Measurements from ENCODE around the gene SH3RF3.

Gene SH3RF3

GRCh38 chr2:109292386-109292785 is 163.4 kb downstream of the SH3RF3 start:
- no peak for DNase-seq

GRCh38 chr2:109293663-109294062 is 164.7 kb downstream of the SH3RF3 start:
- DNase-seq: no peak

- DNase-seq: no peak
Observed at GRCh38 chr2:109294523-109294922, 165.5 kb downstream of the SH3RF3 start.

GRCh38 chr2:109295070-109295780 is 166.2 kb downstream of the SH3RF3 start:
- DNase-seq: no peak

- DNase-seq: no peak
Observed at GRCh38 chr2:109295781-109296117, 166.7 kb downstream of the SH3RF3 start.

DNA sequence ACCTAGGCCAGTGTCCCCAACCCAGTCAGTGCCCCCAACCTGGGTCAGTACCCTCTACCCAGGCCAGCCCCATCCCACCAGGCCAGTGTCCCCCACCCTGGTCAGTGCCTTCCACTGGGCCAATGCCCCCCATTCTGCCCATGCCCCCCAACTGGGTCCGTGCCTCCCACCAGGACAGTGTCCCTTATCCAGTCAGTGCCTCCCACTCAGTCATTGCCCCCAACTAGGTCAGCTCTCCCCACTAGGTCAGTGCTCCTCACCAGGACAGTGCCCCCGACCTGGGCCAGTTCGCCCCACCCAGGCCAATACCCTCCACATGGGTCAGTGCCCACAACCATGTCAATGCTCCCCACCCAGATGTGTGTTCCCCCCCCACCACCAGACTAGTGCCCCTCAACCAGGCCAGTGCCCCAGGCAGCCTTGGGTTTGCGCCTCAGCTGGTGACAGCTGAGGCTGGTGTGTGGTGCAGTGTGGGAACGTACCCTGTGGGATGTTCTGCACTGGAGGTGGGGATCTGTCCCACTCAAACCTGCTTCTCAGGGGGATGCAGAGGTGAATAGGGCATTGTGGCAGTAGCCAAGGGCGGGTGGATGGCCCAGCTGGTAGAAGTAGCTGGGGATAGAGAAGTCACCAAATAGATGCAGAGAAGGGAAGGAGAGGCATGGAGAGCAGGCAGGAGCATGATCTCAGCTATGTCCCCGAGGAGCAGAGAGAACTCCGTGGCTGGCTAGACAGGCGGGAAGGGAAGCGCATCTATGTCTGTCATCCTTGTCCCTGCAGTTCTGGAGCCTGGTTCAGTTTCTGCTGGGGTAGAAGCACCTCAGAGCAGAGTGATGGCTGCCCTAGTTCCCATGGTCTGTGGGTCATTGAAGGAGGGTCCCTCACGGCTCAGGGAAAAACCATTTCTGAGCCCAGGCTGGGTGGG is 168.8 kb downstream of the SH3RF3 start:
- DNase-seq: no peak

DNA sequence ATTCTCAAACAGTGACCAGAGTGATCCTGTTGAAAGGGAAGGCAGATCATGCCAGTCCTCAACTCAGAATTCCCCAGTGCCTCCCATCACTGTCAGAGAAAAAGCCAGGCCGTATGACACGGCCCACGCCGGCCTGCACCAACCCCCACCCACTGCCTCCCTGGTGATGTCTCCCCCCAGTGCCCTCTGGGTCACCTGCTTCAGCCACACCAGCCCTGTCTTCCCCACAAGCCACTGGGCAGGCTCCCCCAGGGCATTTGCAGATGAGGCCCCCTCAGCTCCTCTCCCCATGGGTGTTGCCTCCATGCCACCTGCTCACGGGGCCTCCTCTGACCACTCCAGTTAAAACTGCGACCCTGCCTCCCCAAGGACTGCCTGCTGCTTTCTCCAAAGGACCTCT is 169.8 kb downstream of the SH3RF3 start:
- DNase-seq: no peak

DNA sequence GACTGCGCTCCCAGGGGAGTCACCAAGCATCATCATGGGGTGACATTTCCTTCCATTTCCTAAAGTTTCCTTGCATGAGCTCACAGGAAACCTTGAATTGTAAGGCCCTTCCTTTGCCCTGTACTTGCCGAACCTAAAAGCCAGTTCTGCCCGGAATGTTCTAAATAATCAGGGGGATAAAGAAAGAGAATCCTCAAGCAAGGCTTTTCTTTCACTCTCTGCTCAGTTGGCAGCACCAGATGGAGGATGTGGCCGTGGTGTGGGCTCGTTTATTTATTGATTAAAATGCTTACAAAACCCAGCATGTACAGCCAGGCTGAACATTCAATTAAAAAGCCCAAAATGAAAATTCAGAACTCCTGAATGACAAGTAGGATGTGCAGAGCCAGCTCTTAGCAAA is 170.5 kb downstream of the SH3RF3 start:
- no peak for DNase-seq

GRCh38 chr2:109300582-109300981 is 171.6 kb downstream of the SH3RF3 start:
- DNase-seq: no peak

DNA sequence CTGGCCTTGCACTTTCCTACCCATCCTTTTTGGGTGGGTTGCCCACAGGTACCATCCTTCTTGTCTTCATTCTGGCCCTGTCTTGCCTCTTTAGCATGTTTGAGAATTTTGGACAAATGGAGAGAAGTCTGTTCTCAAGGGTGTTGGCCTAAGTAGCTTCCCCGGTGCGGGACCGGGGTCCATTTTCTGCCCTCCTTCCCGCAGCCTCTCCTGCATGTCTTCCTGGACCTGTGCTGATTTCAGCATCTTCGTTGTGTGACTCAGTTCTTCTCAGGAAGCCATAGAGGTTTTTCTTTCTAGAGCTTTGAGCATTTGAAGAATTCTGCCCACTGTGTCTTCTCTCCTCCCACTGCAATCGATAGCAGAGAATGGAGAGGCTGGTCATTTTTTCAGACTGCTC is 172.7 kb downstream of the SH3RF3 start:
- DNase-seq: no peak

DNA sequence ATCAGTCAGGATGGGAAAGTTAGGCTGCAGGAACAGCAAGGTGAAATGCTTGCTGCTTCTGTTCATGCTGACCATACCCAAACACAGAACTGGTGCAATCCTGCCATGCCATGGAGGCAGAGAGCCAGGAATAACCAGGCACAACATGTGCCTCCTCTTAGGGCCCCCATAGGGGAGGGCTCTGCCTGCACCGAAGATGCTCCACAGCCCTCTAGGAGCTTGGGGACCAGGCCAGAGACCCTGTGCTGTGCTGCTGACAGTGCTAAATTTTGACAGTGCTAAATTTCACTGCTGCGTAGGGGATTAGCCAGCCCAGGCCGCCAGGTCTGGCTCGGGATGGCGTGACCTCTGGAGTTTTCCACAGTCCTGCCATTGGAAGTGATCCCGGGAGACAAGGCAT is 173.3 kb downstream of the SH3RF3 start:
- no peak for DNase-seq

DNA sequence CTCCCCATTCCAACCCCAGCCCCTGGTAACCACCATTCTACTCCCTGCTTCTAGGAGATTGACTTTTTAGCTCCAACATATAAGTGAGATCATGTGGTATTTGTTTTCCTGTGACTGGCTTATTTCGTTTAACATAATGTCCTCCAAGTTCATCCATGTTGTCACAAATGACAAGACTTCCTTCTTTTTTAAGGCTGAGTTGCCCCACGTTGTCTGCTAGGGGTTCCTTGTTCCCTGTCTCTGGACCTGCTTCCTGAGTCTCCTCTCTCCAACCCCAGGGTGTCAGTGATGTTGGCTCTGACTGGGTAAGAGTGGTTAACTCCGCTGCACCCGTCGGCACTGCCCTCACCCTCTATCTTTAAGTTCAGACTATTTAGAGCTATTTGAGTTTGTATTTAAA is 175.2 kb downstream of the SH3RF3 start:
- no peak for DNase-seq

DNA sequence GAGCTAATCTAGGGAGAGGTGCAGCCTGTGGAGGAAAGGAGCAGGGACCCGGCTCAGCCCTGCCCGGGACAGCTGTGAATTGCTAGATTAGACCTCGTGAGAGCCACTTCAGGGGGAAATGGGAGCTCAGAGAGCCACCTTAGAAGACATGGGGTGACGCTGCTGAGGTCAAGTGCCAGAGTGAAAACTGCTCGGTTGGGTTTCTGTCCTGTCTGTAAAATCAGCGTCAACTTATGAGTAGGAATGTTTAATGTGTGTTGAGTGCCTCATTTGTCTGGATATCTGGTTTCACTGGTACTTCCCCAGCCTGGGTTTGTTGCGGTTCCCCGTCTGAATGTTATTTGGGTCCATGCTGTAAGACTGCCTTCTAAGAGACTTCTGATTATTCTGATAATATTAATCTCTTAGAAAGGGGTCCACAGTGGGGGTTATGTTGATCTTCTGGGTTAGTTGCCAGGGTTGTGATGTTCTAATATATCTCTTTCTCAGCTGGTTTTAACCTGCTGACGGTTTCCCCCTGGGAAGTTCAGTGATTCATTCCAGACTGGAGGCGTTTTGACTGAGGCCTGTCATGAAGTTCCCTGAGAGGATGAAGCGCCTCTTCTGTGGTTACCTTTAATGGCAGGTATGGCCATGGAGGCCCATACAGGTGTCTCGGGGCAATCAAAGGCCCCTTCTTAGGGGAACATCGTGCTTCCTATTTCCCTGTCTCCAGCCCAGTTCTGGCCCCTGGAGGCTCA is 175.9 kb downstream of the SH3RF3 start:
- no peak for DNase-seq

- DNase-seq: no peak
Observed at GRCh38 chr2:109305490-109306167, 176.6 kb downstream of the SH3RF3 start.

DNA sequence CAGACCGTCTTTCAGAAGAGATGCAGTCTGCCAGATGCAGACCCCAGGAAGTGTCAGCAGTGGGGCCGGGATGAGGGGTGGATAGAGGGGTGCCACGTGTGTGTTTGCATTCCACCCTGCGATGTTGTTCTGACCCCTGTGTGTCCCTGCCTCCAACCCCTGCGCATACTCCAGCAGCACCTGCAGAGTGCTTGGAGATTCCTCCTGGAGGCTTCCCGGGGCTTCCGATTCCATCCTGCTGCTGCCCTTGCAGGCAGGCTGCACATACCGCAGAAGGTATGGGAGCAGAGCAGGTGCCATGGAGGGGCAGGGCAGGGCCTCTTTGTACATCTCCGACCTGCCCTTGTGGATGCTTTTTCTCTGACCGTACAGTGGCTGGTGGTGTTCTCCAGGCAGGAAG is 177.2 kb downstream of the SH3RF3 start:
- DNase-seq: no peak

DNA sequence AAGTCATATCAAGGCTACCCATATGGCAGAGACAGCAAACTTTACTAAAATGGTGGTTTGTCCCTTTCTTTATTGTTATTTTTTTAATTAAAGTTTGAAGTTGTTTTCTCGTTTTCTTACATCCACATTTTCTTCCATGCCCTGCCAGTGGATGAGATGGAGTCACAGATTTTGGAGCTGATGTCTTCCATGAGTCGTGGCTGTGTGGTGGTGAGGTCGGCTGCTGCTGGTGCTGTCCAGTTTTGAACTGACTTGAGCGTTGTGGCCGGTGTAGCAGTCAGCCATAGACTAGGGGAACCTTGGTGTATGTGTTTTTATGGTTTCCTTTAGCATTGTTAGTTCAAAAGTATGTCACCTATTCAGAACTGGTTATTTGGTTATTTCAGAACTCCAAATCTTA is 182.8 kb downstream of the SH3RF3 start:
- DNase-seq: no peak

DNA sequence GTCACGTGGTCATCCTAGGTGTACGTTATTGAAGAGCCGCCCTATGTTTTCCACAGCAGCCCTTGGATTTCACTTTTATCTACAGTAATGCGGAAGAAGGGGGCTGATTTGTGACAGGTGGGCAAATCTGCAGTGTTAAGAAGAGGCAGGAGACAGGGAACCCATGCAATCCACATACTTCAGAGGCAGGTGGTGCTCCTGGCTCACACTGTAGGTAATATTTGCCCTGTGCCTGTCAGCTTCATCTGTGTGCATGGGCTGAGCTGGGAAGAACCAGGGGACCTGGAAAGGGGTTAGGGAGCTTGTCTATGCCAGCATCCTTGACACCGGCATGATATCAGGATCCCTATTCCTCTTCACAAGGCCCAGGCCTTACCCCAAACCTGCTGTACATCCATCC is 183.9 kb downstream of the SH3RF3 start:
- no peak for DNase-seq

GRCh38 chr2:109313343-109313742 is 184.3 kb downstream of the SH3RF3 start:
- no peak for DNase-seq

DNA sequence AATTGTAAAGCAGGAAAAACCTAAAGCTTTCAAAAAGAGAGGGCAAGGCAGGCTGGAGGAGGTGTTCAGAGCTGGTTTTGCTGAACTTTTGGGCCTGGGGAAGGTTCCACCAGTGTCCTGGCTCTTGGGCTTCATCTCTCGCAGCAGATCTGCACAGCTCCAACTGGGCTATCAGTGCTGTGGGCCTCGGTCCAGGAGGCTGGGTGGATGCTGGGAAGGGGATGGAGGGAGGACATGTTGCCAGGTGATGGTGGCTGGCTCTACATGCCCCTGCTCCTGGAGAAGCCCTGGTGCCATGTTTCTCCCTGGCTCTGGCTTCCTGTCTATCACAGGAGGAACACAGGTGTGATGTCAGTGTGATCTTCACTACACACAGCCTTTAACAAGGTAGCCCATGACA is 187.1 kb downstream of the SH3RF3 start:
- DNase-seq: no peak

DNA sequence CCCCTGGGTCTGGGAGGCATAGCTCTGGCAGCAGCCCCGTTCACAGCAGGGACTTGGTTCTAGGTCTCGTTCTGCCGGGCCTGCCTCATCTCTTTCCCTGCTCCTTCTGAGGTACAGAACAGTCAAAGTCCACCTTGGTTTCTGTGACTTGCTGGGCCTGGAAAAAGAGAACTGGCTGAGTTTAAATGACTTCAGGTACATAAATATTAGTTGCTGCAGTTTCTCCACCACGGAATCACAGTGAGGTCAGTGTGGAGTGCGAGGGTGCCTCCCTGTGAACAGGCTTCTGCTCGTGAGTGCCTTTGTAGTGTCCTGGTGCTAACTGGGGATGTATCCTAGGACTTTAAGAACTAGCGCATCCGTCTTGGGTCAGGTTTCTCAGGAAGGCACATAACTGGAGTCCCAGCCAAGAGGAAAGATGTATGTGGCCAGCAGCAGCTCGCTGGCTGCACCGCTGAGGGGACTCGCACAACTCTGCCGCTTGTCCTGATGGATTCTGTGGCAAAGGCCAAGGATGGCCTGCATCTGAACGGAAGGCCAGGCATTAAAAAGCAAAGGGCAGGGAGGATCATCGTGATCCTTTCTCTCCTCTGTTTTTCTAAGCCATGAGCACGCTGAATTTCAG is 188.6 kb downstream of the SH3RF3 start:
- no peak for DNase-seq

DNA sequence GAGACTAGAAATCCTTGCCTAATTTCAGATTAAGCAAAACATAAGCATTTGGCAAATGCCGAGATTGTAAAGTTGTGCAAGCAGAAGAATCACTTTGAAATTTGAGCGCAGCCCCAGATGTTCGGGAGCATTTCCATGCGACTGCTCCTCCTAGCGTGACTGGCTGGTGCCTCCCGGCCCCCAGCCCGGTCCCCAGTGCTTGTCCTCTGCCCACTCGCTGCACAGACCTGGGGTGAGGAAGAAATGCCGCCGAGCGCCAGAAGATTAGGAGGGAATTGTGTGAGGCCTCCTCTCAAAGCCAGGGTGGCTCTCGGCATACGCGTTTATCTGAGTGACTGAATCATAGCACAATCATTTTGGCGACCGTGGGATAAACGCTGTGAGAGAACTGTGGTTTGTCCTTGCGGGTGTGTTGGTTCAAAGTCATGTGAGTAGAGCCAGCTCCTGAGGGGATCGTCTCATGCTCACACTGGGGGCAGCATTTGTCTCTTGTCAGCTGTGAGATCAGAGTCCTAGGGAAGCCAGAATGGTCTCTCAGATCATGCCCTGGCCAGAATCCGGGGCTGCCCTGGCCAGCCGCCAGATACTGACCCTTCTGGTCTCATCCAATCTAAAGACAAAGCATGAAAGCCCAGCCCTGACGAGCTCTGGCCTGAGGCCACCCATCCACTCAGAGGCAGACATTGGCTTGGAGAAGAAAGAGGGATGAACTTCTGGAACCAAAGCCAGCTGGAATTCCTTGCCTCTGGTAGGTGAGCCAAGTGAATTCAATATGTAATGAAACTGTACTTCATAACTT is 189.3 kb downstream of the SH3RF3 start:
- no peak for DNase-seq

GRCh38 chr2:109318949-109319342 is 189.9 kb downstream of the SH3RF3 start:
- DNase-seq: no peak

Data from NCI-H2081 treated with DMSO at 0.1 percent for 48 hours (cell line).